Mucosa of descending colon (tissue), 3 donors: ENCODE results near the gene NVL. TPM values are rescaled to one million over a fixed set of nuclear protein-coding genes. Genes with fewer than 3 reads are reported as not detected.

Experiments used
- ATAC-seq: fragments of 200-7000 bp; cut with Tn5 transposase; one replicate; pipeline ENCODE4 v1.9.1; 2020; ENCODE audit warnings: mild to moderate bottlenecking, moderate library complexity
- DNase-seq, 3 donors: peaks; one replicate each; pipeline ENCODE4 v3.0.0-alpha.2; 2020
- H3K36me3 ChIP-seq: fragments of 200-600 bp; one replicate; pipeline ENCODE4 v1.8.0; 2021; ENCODE audit warnings: low read depth, mild to moderate bottlenecking
- H3K4me1 ChIP-seq: fragments of 200-600 bp; one replicate; pipeline ENCODE4 v1.8.0; 2021; ENCODE audit warnings: low read depth, mild to moderate bottlenecking
- H3K4me3 ChIP-seq: fragments of 200-600 bp; one replicate; pipeline ENCODE4 v1.8.0; 2021; ENCODE audit warnings: mild to moderate bottlenecking
- H3K9me3 ChIP-seq: fragments of 200-600 bp; one replicate; pipeline ENCODE4 v1.8.0; 2021; ENCODE audit warnings: mild to moderate bottlenecking
- CTCF ChIP-seq: fragments of 200-600 bp; IDR thresholded peaks from one replicate; pipeline ENCODE4 v1.8.0; 2022; ENCODE audit warnings: antibody characterized with exemption, mild to moderate bottlenecking
- intact Hi-C, 2 donors: fragments of 100-400 bp; cut with DNase I in 1 of 2; cut with micrococcal nuclease in 1 of 2; formaldehyde crosslinking; loops; one replicate each; pipeline versions ENCODE4 v1.11.0 to v1.11.1; 2022; cut with DNase I, micrococcal nuclease
- total RNA-seq, 3 donors: library from RNA; stranded (reverse); fragmentation: NEBNext Ultra II Directional in 2 of 3; extraction: Animal tissue kit (Norgen Biotek cat#: 25700) in 2 of 3; gene quantifications; one replicate each; pipeline versions ENCODE4 v1.2.1 to v1.2.4, GENCODE V29; 2021 to 2023
- donor health status: DM: no; HTN: no; CAD: no; lungs with moderate emphysema.
- donor health status: DM: no; HTN: no; CAD: no.
- donor health status: DM: no; HTN: yes; CAD: no.

NVL gene
- total RNA-seq, 3 donors from 2014 or later, result 32.2 to 45.6 (median 34.7) TPM

GRCh38 chr1:224271106-224271505, 58.9 kb downstream of the NVL start:
- peaks cover 6% of the 10 kb centered on the region for H3K4me1 ChIP-seq
- ATAC-seq, result no peak
- TF ChIP-seq CTCF, result no peak
- no peaks in the 10 kb centered on the region for H3K36me3 ChIP-seq
- H3K9me3 ChIP-seq, result no peaks in the 10 kb centered on the region
- intact Hi-C loops, result no loop called here
- no peak overlapping the region for H3K4me3 ChIP-seq
- DNase-seq, result no peak

GRCh38 chr1:224267925-224268324, 62.0 kb downstream of the NVL start:
- Histone ChIP-seq H3K4me1 (no peaks in the 10 kb centered on the region), H3K4me3 (no peak overlapping the region), H3K36me3 (no peaks in the 10 kb centered on the region), H3K9me3 (no peaks in the 10 kb centered on the region)
- intact Hi-C loops, result no loop called here
- ATAC-seq (no peak), DNase-seq (peak in 1 of 3 donors; percentile 43)
- no peak for TF ChIP-seq CTCF

GRCh38 chr1:224266915-224267856, 62.8 kb downstream of the NVL start:
- no peak for DNase-seq
- Histone ChIP-seq H3K4me3 (no peak overlapping the region), H3K36me3 (no peaks in the 10 kb centered on the region), H3K4me1 (no peaks in the 10 kb centered on the region), H3K9me3 (no peaks in the 10 kb centered on the region)
- intact Hi-C loops, result no loop called here
- ATAC-seq, result no peak
- TF ChIP-seq CTCF, result no peak

- no peaks in the 10 kb centered on the region for H3K36me3 ChIP-seq
- intact Hi-C loops, result no loop called here
- DNase-seq (no peak), ATAC-seq (no peak)
- no peaks in the 10 kb centered on the region for H3K9me3 ChIP-seq
- H3K4me3 ChIP-seq, result no peak overlapping the region
- no peak for TF ChIP-seq CTCF
- H3K4me1 ChIP-seq, result no peaks in the 10 kb centered on the region
Observed at GRCh38 chr1:224266105-224266914, 63.7 kb downstream of the NVL start.

GRCh38 chr1:224264321-224264720, 65.7 kb downstream of the NVL start:
- intact Hi-C loops, result no loop called here
- H3K9me3 ChIP-seq, result no peaks in the 10 kb centered on the region

More at GRCh38 chr1:224264321-224264720, 65.7 kb downstream of the NVL start:
- no peak for ATAC-seq
- TF ChIP-seq CTCF, result no peak
- no peaks in the 10 kb centered on the region for H3K4me1 ChIP-seq
- no peak overlapping the region for H3K4me3 ChIP-seq
- DNase-seq, result no peak
- H3K36me3 ChIP-seq, result no peaks in the 10 kb centered on the region
